SK-MEL-5 (cell line): ENCODE data around the gene HTRA1. TPM values are rescaled to one million over a fixed set of nuclear protein-coding genes. Genes with fewer than 3 reads are reported as not detected.

Source experiments
- DNase-seq: peaks from one replicate; pipeline ENCODE4 v3.0.0-alpha.2; 2016; ENCODE audit warnings: low read depth, low spot score
- in situ Hi-C: cut with HindIII; loops from 2 replicates; pipeline ENCODE4 v1.10.0; 2016; ENCODE audit warnings: low sequenced_read_pairs, high pct_unique_total_duplicates, low pct_unique_long_range_greater_than_20kb
- total RNA-seq: library from RNA; depleted of rRNA; stranded (reverse); fragments of >200 nt; shearing (Covaris generic); gene quantifications from 2 replicates; pipeline ENCODE4 v1.2.3, GENCODE V29; 2014

HTRA1 gene
- total RNA-seq, 1 experiment from 2014 or later: 119 TPM

- DNase-seq: no peak
- in situ Hi-C loops: no loop called here
These were observed 24.3 kb downstream of the HTRA1 start for GRCh38 chr10:122485670-122486069.

GRCh38 chr10:122486406-122487080 lies 25.2 kb downstream of the HTRA1 start:
- in situ Hi-C loops: no loop called here
- no peak for DNase-seq

- no peak for DNase-seq
- in situ Hi-C loops: no loop called here
These were observed 25.9 kb downstream of the HTRA1 start for GRCh38 chr10:122487174-122487765.

- no peak for DNase-seq
- in situ Hi-C loops: no loop called here
These were observed 28.9 kb downstream of the HTRA1 start for GRCh38 chr10:122490268-122490667.

GRCh38 chr10:122490786-122491680 lies 29.7 kb downstream of the HTRA1 start:
- in situ Hi-C loops: no loop called here
- no peak for DNase-seq

- in situ Hi-C loops: no loop called here
- DNase-seq: no peak
These were observed 30.7 kb downstream of the HTRA1 start for GRCh38 chr10:122492006-122492405.

- no peak for DNase-seq
- in situ Hi-C loops: no loop called here
These were observed 31.7 kb downstream of the HTRA1 start for GRCh38 chr10:122492999-122493481.

- in situ Hi-C loops: no loop called here
- DNase-seq: no peak
These were observed 32.4 kb downstream of the HTRA1 start for GRCh38 chr10:122493761-122494160.

- DNase-seq: no peak
- in situ Hi-C loops: no loop called here
These were observed 32.9 kb downstream of the HTRA1 start for GRCh38 chr10:122494173-122494820.

- in situ Hi-C loops: no loop called here
These were observed 33.5 kb downstream of the HTRA1 start for GRCh38 chr10:122494833-122495232.

GRCh38 chr10:122495406-122496340 lies 34.3 kb downstream of the HTRA1 start:
- in situ Hi-C loops: no loop called here
- DNase-seq: no peak

More at GRCh38 chr10:122494833-122495232, 33.5 kb downstream of the HTRA1 start:
- no peak for DNase-seq

GRCh38 chr10:122497241-122497640 lies 35.9 kb downstream of the HTRA1 start:
- in situ Hi-C loops: no loop called here
- peak; percentile 27 for DNase-seq

- no peak for DNase-seq
- in situ Hi-C loops: no loop called here
These were observed 37.2 kb downstream of the HTRA1 start for GRCh38 chr10:122498521-122498920.

- in situ Hi-C loops: no loop called here
These were observed 37.7 kb downstream of the HTRA1 start for GRCh38 chr10:122499012-122499411.

GRCh38 chr10:122499491-122499941 lies 38.2 kb downstream of the HTRA1 start:
- in situ Hi-C loops: no loop called here
- DNase-seq: no peak

More at GRCh38 chr10:122499012-122499411, 37.7 kb downstream of the HTRA1 start:
- no peak for DNase-seq

- in situ Hi-C loops: no loop called here
- no peak for DNase-seq
These were observed 38.8 kb downstream of the HTRA1 start for GRCh38 chr10:122500194-122500593.

GRCh38 chr10:122500726-122501125 lies 39.4 kb downstream of the HTRA1 start:
- in situ Hi-C loops: no loop called here

More at GRCh38 chr10:122500726-122501125, 39.4 kb downstream of the HTRA1 start:
- no peak for DNase-seq
